ENCODE results near the gene IRGC.
A peak's percentile ranks its signal among the peaks of the same experiment; 100 is the strongest.
"Not testable (repeated sequence)": the region's sequence is repeated elsewhere in the genome, so short reads cannot be mapped to it uniquely, and the experiment has no call there.

Gene IRGC

GRCh38 chr19:43715776-43716175, at the start of gene IRGC:
Gene IRGC (plus strand): TSS chr19:43716076. CDS start chr19:43718559, 2,483 bp downstream.
- DNase-seq (ENCODE audit: low spot score): no peak

GRCh38 chr19:43667126-43667875, 48.6 kb upstream of the IRGC start:
- no peak for DNase-seq (ENCODE audit: low spot score)

GRCh38 chr19:43667876-43668405, 47.9 kb upstream of the IRGC start:
- no peak for DNase-seq (ENCODE audit: low spot score)

GRCh38 chr19:43668406-43669109, 47.3 kb upstream of the IRGC start:
- peak; percentile 97 for DNase-seq (ENCODE audit: low spot score)

- no peak for DNase-seq (ENCODE audit: low spot score)
These were observed 43.7 kb upstream of the IRGC start for GRCh38 chr19:43672061-43672679.

GRCh38 chr19:43673637-43674036, 42.2 kb upstream of the IRGC start:
- no peak for DNase-seq (ENCODE audit: low spot score)

- no peak for DNase-seq (ENCODE audit: low spot score)
These were observed 41.7 kb upstream of the IRGC start for GRCh38 chr19:43674183-43674582.

GRCh38 chr19:43674596-43674995, 41.3 kb upstream of the IRGC start:
- DNase-seq (ENCODE audit: low spot score): no peak

GRCh38 chr19:43675269-43675879, 40.5 kb upstream of the IRGC start:
- no peak for DNase-seq (ENCODE audit: low spot score)

- no peak for DNase-seq (ENCODE audit: low spot score)
These were observed 40.0 kb upstream of the IRGC start for GRCh38 chr19:43675906-43676305.

GRCh38 chr19:43678512-43679261, 37.2 kb upstream of the IRGC start:
- DNase-seq (ENCODE audit: low spot score): no peak

- no peak for DNase-seq (ENCODE audit: low spot score)
These were observed 34.1 kb upstream of the IRGC start for GRCh38 chr19:43681821-43682220.

GRCh38 chr19:43682269-43682668, 33.6 kb upstream of the IRGC start:
- not testable (repeated sequence) for DNase-seq (ENCODE audit: low spot score)

GRCh38 chr19:43682824-43683661, 32.8 kb upstream of the IRGC start:
- DNase-seq (ENCODE audit: low spot score): no peak

GRCh38 chr19:43683905-43684304, 32.0 kb upstream of the IRGC start:
- DNase-seq (ENCODE audit: low spot score): no peak

GRCh38 chr19:43684326-43684725, 31.6 kb upstream of the IRGC start:
- DNase-seq (ENCODE audit: low spot score): no peak

GRCh38 chr19:43687660-43687997, 28.2 kb upstream of the IRGC start:
- no peak for DNase-seq (ENCODE audit: low spot score)

- no peak for DNase-seq (ENCODE audit: low spot score)
These were observed 27.7 kb upstream of the IRGC start for GRCh38 chr19:43688059-43688701.

- no peak for DNase-seq (ENCODE audit: low spot score)
These were observed 25.4 kb upstream of the IRGC start for GRCh38 chr19:43690444-43690843.

GRCh38 chr19:43690890-43691289, 25.0 kb upstream of the IRGC start:
- no peak for DNase-seq (ENCODE audit: low spot score)

Data from AG08396 (cell line).